Head of caudate nucleus (tissue), 42 donors: Measurements from ENCODE around the gene FADS6.

Source experiments
- DNase-seq, 42 donors: peaks; one replicate each; pipeline versions ENCODE4 v3.0.0 to v3.0.0-alpha.2; 2020 to 2021; ENCODE audit warnings: mixed read lengths in 7 of 42
- intact Hi-C: fragments of 100-400 bp; cut with DNase I; formaldehyde crosslinking; loops from one replicate; pipeline ENCODE4 v1.15.0; 2022

Gene FADS6

GRCh38 chr17:74900208-74900607 lies 6.8 kb upstream of the FADS6 start:
- intact Hi-C loops = no loop called here
- DNase-seq = no peak

DNA sequence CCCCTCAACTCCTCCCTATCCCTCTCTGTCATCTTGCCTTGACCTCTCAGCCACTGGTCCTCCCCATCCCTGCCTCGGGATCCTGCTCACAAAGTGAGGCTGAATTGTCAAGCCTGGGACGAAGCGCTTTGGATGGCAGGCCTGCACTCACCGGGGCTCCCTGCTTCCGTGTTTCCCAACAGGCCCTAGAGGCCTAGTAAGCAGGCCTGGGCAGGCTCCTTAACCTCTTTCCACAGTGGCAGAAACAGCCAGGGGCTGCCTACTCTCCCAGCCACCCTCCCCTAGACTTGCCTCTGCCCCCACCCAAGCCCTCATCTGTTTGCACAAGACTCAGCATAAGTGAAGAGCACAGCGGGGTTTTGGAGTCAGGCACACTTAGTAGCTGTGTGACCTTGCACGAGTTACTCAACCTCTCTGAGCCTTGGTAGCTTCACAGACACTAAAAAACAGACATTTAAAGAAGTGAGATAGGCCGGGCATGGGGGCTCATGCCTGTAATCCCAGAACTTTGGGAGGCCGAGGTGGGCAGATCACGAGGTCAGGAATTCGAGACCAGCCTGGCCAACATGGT lies 5.0 kb upstream of the FADS6 start:
- DNase-seq = no peak
- intact Hi-C loops = no loop called here

GRCh38 chr17:74893936-74894671 lies 671 bp upstream of the FADS6 start:
- intact Hi-C loops = no loop called here
- no peak for DNase-seq

- DNase-seq = no peak
- intact Hi-C loops = no loop called here
These were observed 1.2 kb downstream of the FADS6 start for GRCh38 chr17:74892013-74892841.

DNA sequence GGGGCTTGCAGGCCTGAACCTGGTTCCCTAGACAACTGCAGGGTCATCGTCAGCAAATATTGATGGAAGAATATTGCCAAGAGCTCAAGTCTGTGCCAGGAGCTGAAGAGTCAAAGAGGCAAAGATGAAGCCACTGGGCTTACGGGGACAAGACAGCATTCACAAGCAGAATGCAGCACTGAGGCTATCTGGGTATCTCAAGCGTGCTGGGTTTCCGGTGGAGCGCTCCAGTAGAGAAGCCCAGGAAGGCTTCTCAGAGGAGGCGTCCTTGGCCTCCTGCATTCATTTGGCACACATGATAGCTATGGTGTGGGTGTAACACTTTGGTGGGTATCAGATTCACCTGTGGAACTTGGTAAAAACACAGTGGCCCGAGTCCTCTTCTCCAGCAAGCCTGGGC lies 2.9 kb downstream of the FADS6 start:
- intact Hi-C loops = no loop called here
- DNase-seq = no peak

DNA sequence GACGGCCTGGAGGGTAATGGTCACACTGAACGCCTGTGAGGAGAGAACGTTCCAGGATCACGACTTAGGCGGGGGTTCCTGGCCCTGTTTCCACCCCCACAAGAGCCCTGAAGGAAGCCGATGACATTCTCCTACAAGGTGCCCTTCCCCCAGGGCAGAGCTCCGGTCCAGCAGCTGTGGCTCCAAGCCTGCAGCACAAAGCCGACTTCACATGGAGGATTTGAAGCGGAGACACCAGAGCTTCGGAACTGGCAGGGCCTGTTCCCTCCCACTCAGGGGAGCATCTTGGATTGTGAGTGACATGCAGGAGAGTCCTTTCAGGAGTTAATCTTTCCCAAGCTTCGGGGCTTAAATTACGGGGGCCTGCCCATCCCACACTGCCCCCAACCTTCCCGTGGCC lies 5.0 kb downstream of the FADS6 start:
- no peak for DNase-seq
- intact Hi-C loops = no loop called here

GRCh38 chr17:74883241-74883745 lies 10.1 kb downstream of the FADS6 start:
- no peak for DNase-seq
- intact Hi-C loops = no loop called here

DNA sequence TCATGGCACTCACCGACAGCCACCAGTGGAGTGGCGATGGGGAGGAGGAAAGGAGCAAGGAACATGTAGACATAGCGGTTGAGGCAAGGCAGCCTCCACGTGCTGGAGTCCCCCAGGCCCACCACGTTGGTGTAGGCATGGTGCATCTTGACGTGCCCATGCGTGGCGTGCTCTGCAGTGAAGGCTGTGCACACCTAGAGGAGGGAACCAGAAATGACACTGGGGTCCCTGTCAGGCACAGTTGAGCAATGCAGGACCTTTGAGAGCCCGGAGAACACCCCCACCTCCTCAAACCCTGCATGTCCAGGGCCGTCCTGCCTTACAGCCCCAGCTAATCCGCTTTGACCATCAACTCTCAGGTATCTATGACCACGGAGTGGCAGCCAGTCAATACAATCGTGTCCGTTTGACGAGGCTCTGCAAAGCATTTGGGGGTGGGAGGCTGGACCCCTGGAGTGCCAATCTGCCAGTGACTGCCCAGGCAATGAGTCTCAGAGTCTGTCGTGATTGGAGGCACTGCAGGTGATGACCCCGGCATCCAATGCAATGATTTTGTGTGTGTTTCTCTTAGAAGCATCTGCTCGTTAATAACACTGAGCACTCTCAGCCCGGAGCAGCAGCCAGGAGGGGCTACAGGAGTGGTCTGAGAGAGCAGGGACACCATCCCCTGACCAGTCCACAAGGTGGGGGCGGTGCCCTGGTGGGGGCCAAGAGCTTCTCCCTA lies 10.8 kb downstream of the FADS6 start:
- no peak for DNase-seq
- intact Hi-C loops = no loop called here

DNA sequence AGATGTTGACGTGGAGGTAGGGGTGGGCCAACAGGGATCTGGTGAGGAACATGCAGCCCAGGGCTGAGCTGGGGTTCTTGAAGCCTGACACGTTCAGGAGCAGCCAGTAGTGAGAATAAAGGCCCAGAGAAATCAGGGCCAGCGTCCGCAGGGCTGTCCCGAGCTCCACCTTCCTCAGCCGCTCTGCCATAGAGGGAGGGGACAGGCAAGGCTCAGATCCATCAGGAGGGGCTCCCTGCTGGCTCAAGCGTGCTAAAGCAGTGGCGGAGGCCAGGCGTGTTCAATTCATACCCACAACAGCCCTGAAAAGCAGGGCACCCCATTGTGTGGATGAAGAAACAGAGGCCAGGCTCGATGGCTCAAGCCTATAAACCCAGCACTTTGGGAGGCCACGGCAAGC lies 12.4 kb downstream of the FADS6 start:
- intact Hi-C loops = no loop called here
- no peak for DNase-seq

GRCh38 chr17:74879308-74879707 lies 14.1 kb downstream of the FADS6 start:
- DNase-seq = no peak
- intact Hi-C loops = no loop called here

GRCh38 chr17:74878658-74879057 lies 14.8 kb downstream of the FADS6 start:
- DNase-seq = no peak
- intact Hi-C loops = no loop called here

GRCh38 chr17:74877592-74878548 lies 15.6 kb downstream of the FADS6 start:
- no peak for DNase-seq
- intact Hi-C loops = no loop called here

- DNase-seq = no peak
- intact Hi-C loops = no loop called here
These were observed 17.3 kb downstream of the FADS6 start for GRCh38 chr17:74875977-74876593.

DNA sequence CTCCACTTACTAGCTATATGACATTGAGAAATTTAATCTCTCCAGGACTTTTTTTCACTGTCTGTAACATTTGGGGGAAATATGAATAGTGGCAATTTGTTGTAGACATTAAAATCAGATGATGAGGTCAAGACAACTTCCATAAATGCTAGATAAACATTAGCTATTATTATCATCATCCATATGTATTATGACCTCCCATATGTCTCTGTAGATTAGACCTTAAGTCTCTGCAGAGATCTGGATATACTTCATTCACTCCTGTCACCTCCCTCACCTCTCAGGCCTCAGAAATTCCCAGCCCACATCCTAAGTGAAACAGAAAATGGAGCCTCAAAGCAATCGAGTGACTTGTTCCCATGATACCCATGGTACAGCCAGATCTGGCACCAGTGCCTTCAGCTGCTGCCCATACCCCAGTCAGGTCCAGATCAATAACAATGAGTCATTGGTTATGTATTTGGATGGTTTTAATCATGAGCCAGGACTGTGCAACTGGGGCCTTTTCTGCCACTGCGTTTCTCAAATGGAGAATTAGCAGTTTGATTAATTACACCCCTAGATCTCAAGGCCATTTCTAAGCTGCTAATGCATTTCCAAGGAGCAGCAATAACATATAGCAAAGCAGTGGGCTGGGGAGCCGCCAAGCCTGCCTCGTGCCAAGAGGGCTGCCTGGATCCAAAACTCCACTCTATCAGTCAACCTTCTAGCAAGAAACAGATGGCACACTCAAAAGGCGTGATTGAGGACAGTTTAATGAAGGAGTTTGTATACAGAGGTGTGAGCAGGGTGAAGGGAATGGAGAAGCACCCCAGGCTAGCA lies 18.1 kb downstream of the FADS6 start:
- no peak for DNase-seq
- intact Hi-C loops = no loop called here

GRCh38 chr17:74874615-74875037 lies 18.8 kb downstream of the FADS6 start:
- intact Hi-C loops = no loop called here
- no peak for DNase-seq

DNA sequence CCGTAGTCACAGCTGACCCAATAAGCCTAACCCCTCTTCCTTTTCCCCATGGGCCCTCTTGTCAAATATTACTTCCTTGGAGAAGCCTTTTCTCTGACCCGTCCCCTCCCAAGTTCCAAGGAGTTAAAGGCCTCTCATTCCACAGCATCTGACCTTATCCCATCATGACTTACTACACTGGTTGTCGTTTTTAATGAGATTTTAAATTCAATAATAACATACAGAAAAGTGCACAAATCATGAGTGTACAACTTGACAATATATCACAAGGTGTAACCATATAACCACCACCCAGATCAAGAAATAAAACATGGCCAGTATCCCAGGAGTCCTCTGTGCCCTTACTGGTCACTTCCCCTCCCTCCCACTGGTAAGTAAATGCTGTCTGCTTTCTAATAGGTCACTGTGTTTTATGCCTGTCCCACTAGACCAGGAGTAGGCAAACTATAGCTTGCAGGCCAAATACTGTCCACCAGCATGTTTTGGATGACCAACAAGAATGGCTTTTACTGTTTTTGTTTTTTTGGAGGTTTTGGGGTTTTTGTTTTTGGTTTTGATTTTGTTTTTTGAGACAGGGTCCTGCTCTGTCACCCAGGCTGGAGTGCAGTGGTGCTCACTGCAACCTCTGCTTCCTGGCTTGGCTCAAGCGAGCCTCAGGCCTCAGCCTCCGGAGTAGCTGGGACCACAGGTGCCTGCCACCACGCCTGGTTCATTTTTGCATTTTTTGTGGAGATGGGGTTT lies 19.4 kb downstream of the FADS6 start:
- intact Hi-C loops = no loop called here
- no peak for DNase-seq
